Astrocyte (in vitro differentiated cells and primary cell): ENCODE data around the gene CYP39A1. TPM values are rescaled to one million over a fixed set of nuclear protein-coding genes. Genes with fewer than 3 reads are reported as not detected.

ENCODE experiments used
- DNase-seq: peaks from one replicate; pipeline ENCODE4 v3.0.0-alpha.2; 2010; ENCODE audit warnings: low read depth
- FAIRE-seq: peaks from 2 replicates; lab custom pipeline; 2011; peaks lifted over from hg19 to GRCh38; lab: Jason Lieb, UNC
- H2AFZ ChIP-seq: 2 replicates; pipeline ENCODE4 v1.6.0; 2012; ENCODE audit warnings: low read depth, low read length, inconsistent platforms
- H3K27ac ChIP-seq: 2 replicates; pipeline ENCODE4 v1.5.1; 2011; ENCODE audit warnings: low read depth, low read length, inconsistent platforms
- H3K27me3 ChIP-seq: 2 replicates; pipeline ENCODE4 v1.6.0; 2011; ENCODE audit warnings: low read length, inconsistent platforms; ENCODE audit not compliant: insufficient read depth
- H3K36me3 ChIP-seq: 2 replicates; pipeline ENCODE4 v1.5.1; 2011; ENCODE audit warnings: low read length, inconsistent platforms; ENCODE audit not compliant: insufficient read depth
- H3K4me1 ChIP-seq: 2 replicates; pipeline ENCODE4 v1.5.1; 2011; ENCODE audit warnings: low read length, inconsistent platforms; ENCODE audit not compliant: insufficient read depth
- H3K4me2 ChIP-seq: 2 replicates; pipeline ENCODE4 v1.6.0; 2012; ENCODE audit warnings: low read length, inconsistent platforms
- H3K4me3 ChIP-seq: 2 replicates; pipeline ENCODE4 v1.5.1; 2011; ENCODE audit warnings: low read depth, mild to moderate bottlenecking, low read length, inconsistent platforms; ENCODE audit not compliant: insufficient read depth
- H3K79me2 ChIP-seq: 2 replicates; pipeline ENCODE4 v1.6.0; 2012; ENCODE audit warnings: mild to moderate bottlenecking, low read length, inconsistent platforms; ENCODE audit not compliant: insufficient read depth
- H3K9ac ChIP-seq: 2 replicates; pipeline ENCODE4 v1.6.0; 2012; ENCODE audit warnings: mild to moderate bottlenecking, low read length, inconsistent platforms
- H3K9me3 ChIP-seq: 2 replicates; pipeline ENCODE4 v1.5.1; 2012; ENCODE audit warnings: low read depth, mild to moderate bottlenecking, low read length, inconsistent platforms; ENCODE audit not compliant: insufficient read depth
- H4K20me1 ChIP-seq: 2 replicates; pipeline ENCODE4 v1.6.0; 2012; ENCODE audit warnings: low read length, inconsistent platforms; ENCODE audit not compliant: insufficient read depth
- H3K27ac Mint-ChIP-seq: one replicate; pipeline ENCODE4 v1.8.0; 2021; ENCODE audit warnings: mild to moderate bottlenecking, mixed read lengths; ENCODE audit not compliant: unreplicated experiment
- H3K27me3 Mint-ChIP-seq: one replicate; pipeline ENCODE4 v1.8.0; 2021; ENCODE audit warnings: low read depth, mixed read lengths; ENCODE audit not compliant: unreplicated experiment
- H3K36me3 Mint-ChIP-seq: one replicate; pipeline ENCODE4 v1.8.0; 2021; ENCODE audit warnings: low read depth, mixed read lengths; ENCODE audit not compliant: unreplicated experiment
- H3K4me1 Mint-ChIP-seq: one replicate; pipeline ENCODE4 v1.8.0; 2021; ENCODE audit warnings: low read depth, mixed read lengths; ENCODE audit not compliant: unreplicated experiment
- H3K4me3 Mint-ChIP-seq: one replicate; pipeline ENCODE4 v1.8.0; 2021; ENCODE audit warnings: mild to moderate bottlenecking, moderate library complexity, mixed read lengths; ENCODE audit not compliant: unreplicated experiment
- H3K9me3 Mint-ChIP-seq: one replicate; pipeline ENCODE4 v1.8.0; 2021; ENCODE audit warnings: mild to moderate bottlenecking, mixed read lengths; ENCODE audit not compliant: unreplicated experiment
- EZH2 ChIP-seq: IDR thresholded peaks from 2 replicates; pipeline ENCODE4 v1.6.1; 2012; ENCODE audit warnings: mild to moderate bottlenecking, low read length, inconsistent platforms; ENCODE audit not compliant: insufficient read depth
- total RNA-seq: library from RNA; stranded (reverse); gene quantifications from 2 replicates; pipeline ENCODE4 v1.2.1, GENCODE V29; 2021
- TF ChIP-seq, protein P1 (sequence below): IDR thresholded peaks from 2 replicates; pipeline ENCODE4 v1.5.1; 2011; ENCODE audit warnings: low read depth, mild to moderate bottlenecking, inconsistent platforms, low read length, moderate library complexity; ENCODE audit not compliant: insufficient read depth

The CYP39A1 gene
- total RNA-seq, 1 donor from 2014 or later: 0.84 TPM

DNA sequence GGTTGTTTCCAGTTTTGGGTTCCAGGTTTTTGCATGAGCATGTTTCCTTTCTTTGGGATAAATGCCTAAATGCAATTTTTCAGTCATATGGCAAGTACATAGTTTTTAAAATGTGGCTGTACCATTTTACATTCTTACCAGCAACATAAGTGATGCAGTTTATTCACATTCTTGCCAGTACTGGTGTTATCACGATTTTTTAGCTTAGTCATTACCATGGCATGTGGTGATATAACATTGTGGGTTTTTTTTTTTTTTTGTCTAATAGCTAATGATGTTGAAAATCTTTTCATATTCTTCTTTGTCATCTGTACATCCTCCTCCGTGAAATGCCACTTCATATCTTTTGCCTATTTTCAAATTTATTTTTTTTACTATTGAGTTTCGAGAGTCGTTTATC, 32.2 kb upstream of the CYP39A1 start:
- no peak overlapping the region for H3K4me2 ChIP-seq
- H3K4me1 ChIP-seq: no peaks in the 10 kb centered on the region
- DNase-seq (peak; percentile 83), FAIRE-seq (no peak)
- H2AFZ ChIP-seq: no peak overlapping the region
- no peaks in the 10 kb centered on the region for H3K9me3 ChIP-seq
- no peaks in the 10 kb centered on the region for H3K79me2 ChIP-seq
- H3K4me1 Mint-ChIP-seq: peaks cover 7% of the 10 kb centered on the region
- no peaks in the 10 kb centered on the region for H3K36me3 ChIP-seq
- no peaks in the 10 kb centered on the region for H4K20me1 ChIP-seq
- no peak overlapping the region for H3K27ac Mint-ChIP-seq
- no peak overlapping the region for H3K4me3 ChIP-seq
- H3K27ac ChIP-seq: peak overlapping the region; percentile 18
- no peak overlapping the region for H3K4me3 Mint-ChIP-seq
- H3K27me3 ChIP-seq: no peaks in the 10 kb centered on the region
- no peak overlapping the region for H3K9ac ChIP-seq
- no peak for TF ChIP-seq EZH2
- TF ChIP-seq, protein P1, sequence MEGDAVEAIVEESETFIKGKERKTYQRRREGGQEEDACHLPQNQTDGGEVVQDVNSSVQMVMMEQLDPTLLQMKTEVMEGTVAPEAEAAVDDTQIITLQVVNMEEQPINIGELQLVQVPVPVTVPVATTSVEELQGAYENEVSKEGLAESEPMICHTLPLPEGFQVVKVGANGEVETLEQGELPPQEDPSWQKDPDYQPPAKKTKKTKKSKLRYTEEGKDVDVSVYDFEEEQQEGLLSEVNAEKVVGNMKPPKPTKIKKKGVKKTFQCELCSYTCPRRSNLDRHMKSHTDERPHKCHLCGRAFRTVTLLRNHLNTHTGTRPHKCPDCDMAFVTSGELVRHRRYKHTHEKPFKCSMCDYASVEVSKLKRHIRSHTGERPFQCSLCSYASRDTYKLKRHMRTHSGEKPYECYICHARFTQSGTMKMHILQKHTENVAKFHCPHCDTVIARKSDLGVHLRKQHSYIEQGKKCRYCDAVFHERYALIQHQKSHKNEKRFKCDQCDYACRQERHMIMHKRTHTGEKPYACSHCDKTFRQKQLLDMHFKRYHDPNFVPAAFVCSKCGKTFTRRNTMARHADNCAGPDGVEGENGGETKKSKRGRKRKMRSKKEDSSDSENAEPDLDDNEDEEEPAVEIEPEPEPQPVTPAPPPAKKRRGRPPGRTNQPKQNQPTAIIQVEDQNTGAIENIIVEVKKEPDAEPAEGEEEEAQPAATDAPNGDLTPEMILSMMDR: no peak
- no peaks in the 10 kb centered on the region for H3K9me3 Mint-ChIP-seq
- no peaks in the 10 kb centered on the region for H3K36me3 Mint-ChIP-seq
- H3K27me3 Mint-ChIP-seq: no peaks in the 10 kb centered on the region

DNA sequence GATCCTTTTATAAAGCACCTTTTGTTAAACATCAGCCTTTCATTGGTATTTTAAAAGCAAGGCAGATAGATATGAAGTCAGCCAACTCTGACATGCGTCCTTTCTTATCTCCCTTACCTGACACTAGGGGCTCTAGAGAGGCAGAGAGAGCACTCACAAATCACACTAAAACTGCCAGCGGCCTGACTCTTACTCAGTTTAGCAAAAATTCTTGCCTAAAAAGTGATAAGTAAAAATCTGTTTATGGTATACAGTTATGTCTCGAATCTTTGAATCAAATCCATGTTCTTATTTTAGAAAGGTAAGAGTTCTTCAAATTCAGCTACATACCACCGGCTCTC, 24.7 kb upstream of the CYP39A1 start:
- Histone ChIP-seq H3K27ac (no peak overlapping the region), H4K20me1 (no peaks in the 10 kb centered on the region), H2AFZ (no peak overlapping the region), H3K9ac (no peak overlapping the region), H3K9me3 (no peaks in the 10 kb centered on the region), H3K4me2 (no peak overlapping the region), H3K79me2 (no peaks in the 10 kb centered on the region), H3K4me1 (no peaks in the 10 kb centered on the region), H3K36me3 (no peaks in the 10 kb centered on the region), H3K27me3 (no peaks in the 10 kb centered on the region), H3K4me3 (no peak overlapping the region)
- H3K4me1 Mint-ChIP-seq: no peaks in the 10 kb centered on the region
- H3K27me3 Mint-ChIP-seq: no peaks in the 10 kb centered on the region
- no peak for DNase-seq
- H3K4me3 Mint-ChIP-seq: no peak overlapping the region
- H3K27ac Mint-ChIP-seq: no peak overlapping the region
- TF ChIP-seq, protein P1: peak; percentile 39
- no peak for TF ChIP-seq EZH2
- no peaks in the 10 kb centered on the region for H3K36me3 Mint-ChIP-seq
- FAIRE-seq: no peak
- no peaks in the 10 kb centered on the region for H3K9me3 Mint-ChIP-seq

DNA sequence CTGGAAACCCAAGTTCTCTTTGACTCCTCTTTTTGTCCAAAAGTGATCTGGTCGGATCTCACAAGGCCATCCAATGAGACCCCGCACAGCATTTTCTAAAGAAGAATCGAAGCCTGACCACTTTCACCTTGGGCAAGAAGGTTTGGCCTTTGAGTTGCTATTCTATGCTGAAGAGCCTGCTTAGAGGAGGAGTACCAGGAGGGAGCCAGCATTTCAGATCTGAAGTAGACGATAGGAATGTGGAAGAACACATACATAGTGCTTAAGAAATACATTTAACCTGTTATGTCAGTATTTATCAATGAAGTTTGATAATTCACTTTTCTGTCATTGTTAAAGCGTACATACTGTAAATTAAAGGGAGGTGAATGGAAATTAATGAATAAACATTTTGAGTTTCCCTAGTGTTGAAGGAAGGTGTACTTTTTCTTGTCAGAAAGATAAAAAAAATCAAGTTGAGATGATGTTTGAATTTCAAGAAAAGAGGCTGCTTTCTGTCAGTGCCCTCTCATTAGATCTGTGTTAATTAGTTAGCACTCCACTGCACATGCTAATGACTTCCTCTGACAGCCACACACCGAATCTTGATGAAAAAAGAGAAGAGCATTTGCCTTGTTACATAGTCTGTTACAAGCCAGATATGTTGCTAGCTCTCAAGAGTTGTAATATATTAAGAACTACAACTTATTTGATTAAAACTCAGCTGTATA, 24.1 kb upstream of the CYP39A1 start:
- Histone ChIP-seq H3K27ac (no peak overlapping the region), H3K9me3 (no peaks in the 10 kb centered on the region), H3K27me3 (no peaks in the 10 kb centered on the region), H3K4me1 (no peaks in the 10 kb centered on the region), H3K79me2 (no peaks in the 10 kb centered on the region), H3K9ac (no peak overlapping the region), H4K20me1 (no peaks in the 10 kb centered on the region), H3K36me3 (no peaks in the 10 kb centered on the region), H3K4me2 (no peak overlapping the region), H3K4me3 (no peak overlapping the region), H2AFZ (no peak overlapping the region)
- no peak for TF ChIP-seq EZH2
- TF ChIP-seq, protein P1: no peak
- no peaks in the 10 kb centered on the region for H3K27me3 Mint-ChIP-seq
- no peak overlapping the region for H3K4me3 Mint-ChIP-seq
- H3K4me1 Mint-ChIP-seq: no peaks in the 10 kb centered on the region
- H3K36me3 Mint-ChIP-seq: no peaks in the 10 kb centered on the region
- no peak for DNase-seq
- no peak overlapping the region for H3K27ac Mint-ChIP-seq
- FAIRE-seq: no peak
- no peaks in the 10 kb centered on the region for H3K9me3 Mint-ChIP-seq
